ENCODE results near the gene MARK3. TPM values are rescaled to one million over a fixed set of nuclear protein-coding genes. Genes with fewer than 3 reads are reported as not detected.

MARK3 gene
- total and polyA plus RNA-seq, 2 of the 4 experiments (the other 2 are of a cell fraction) = 78.5 to 80.5 TPM

GRCh38 chr14:103453791-103454190, 68.6 kb downstream of the MARK3 start:
- Histone ChIP-seq H4K8ac (ENCODE audit: low read depth in 2 of 2, low read length in 2 of 2) (no peak overlapping the region), H2AK9ac (replicated peaks; ENCODE audit: low read depth, low read length, poor library complexity) (no peak overlapping the region), H2BK20ac (ENCODE audit: low read depth, low read length) (no peak overlapping the region), H3K27ac (ENCODE audit: insufficient read depth, low read length) (no peak overlapping the region), H3K23ac (ENCODE audit: low read depth, low read length) (no peak overlapping the region), H2AFZ (replicated peaks; ENCODE audit: low read length, poor library complexity) (no peak overlapping the region), H3K4me1 (ENCODE audit: control insufficient read depth, insufficient read depth, low read length) (peaks cover 7% of the 10 kb centered on the region), H4K5ac (ENCODE audit: low read depth, low read length) (no peak overlapping the region), H3K4me2 (ENCODE audit: low read depth, low read length) (no peak overlapping the region), H3K14ac (replicated peaks; ENCODE audit: low read depth, low read length) (no peak overlapping the region), H2BK120ac (ENCODE audit: low read depth, low read length) (no peak overlapping the region), H3K4me3 (ENCODE audit: insufficient read depth, low read depth, low read length) (no peak overlapping the region), H3K9ac (ENCODE audit: low read depth, low read length) (no peak overlapping the region), H2BK15ac (ENCODE audit: low read depth, low read length) (no peak overlapping the region), H2AK5ac (ENCODE audit: low read depth, low read length) (no peak overlapping the region), H4K20me1 (ENCODE audit: insufficient read depth, low read length) (peaks cover 23% of the 10 kb centered on the region; the same call in 1 of the 2 replicates), H4K91ac (ENCODE audit: insufficient read depth, low read depth, low read length) (no peak overlapping the region), H3K27me3 (ENCODE audit: control insufficient read depth, insufficient read depth, low read length) (no peaks in the 10 kb centered on the region), H2BK5ac (ENCODE audit: low read depth, low read length, poor library complexity, severe bottlenecking) (no peak overlapping the region), H3K36me3 (ENCODE audit: control insufficient read depth, insufficient read depth, low read length) (peaks cover 12% of the 10 kb centered on the region), H3K56ac (ENCODE audit: extremely low read depth, insufficient read depth, low read length) (no peak overlapping the region), H3K4ac (ENCODE audit: low read depth, low read length) (no peak overlapping the region), H3K79me1 (ENCODE audit: low read depth in 1 of 2, low read length in 2 of 2) (peaks cover 32 to 66% of the 10 kb centered on the region in 2 experiments), H3K18ac (ENCODE audit: low read depth, low read length) (no peak overlapping the region), H3K9me3 (ENCODE audit: control insufficient read depth, insufficient read depth, low read length) (no peaks in the 10 kb centered on the region), H3K9me1 (ENCODE audit: insufficient read depth, low read length) (peaks cover 11% of the 10 kb centered on the region)
- dilution Hi-C loops (cut with HindIII; ENCODE audit: low sequenced_read_pairs, unreplicated experiment) = no loop called here
- POLR2A ChIA-PET (ENCODE audit: unreplicated experiment) = no interaction called here
- BruUV-seq (replicated peaks) = no TSS peak
- intact Hi-C loops (cut with micrococcal nuclease) = no loop called here
- WGBS, 2 experiments (ENCODE audit: extremely low coverage in 2 of 2, insufficient read length in 1 of 2) = no CpG with 5 or more reads among the region's 6 CpGs
- DNase-seq (no peak), ATAC-seq (ENCODE audit: low read depth) (no peak)
- CTCF ChIA-PET = no interaction called here
- no peak for TF ChIP-seq MAFK (IDR thresholded peaks at IDR 0.05; ENCODE audit: low read depth, low read length)
- no peak for TF ChIP-seq FOS (IDR thresholded peaks at IDR 0.05; ENCODE audit: low read depth, low read length)
- TF ChIP-seq CHD1 (IDR thresholded peaks at IDR 0.05; ENCODE audit: low read depth, low read length) = no peak
- no peak for TF ChIP-seq POLR2A (IDR thresholded peaks at IDR 0.05; ENCODE audit: low read depth, low read length)
- TF ChIP-seq ELK1 (IDR thresholded peaks at IDR 0.05; ENCODE audit: borderline replicate concordance, low read depth, low read length) = no peak
- no peak for TF ChIP-seq MAZ (IDR thresholded peaks at IDR 0.05; ENCODE audit: borderline replicate concordance, low read depth, low read length)
- TF ChIP-seq MXI1 (IDR thresholded peaks at IDR 0.05; ENCODE audit: borderline replicate concordance, low read depth, low read length) = no peak
- TF ChIP-seq CTCF (conservative IDR thresholded peaks at IDR 0.05; ENCODE audit: low read depth, low read length) = no peak
- no peak for TF ChIP-seq USF2 (IDR thresholded peaks at IDR 0.05; ENCODE audit: low read depth, low read length)
- no peak for TF ChIP-seq CEBPB (IDR thresholded peaks at IDR 0.05; ENCODE audit: low read depth, low read length)
- no peak for TF ChIP-seq NFE2L2 (IDR thresholded peaks at IDR 0.05; ENCODE audit: low read depth, low read length)
- no peak for TF ChIP-seq SMC3 (IDR thresholded peaks at IDR 0.05; ENCODE audit: low read depth, low read length)
- TF ChIP-seq RFX5 (IDR thresholded peaks at IDR 0.05; ENCODE audit: low read depth, low read length) = no peak
- TF ChIP-seq RCOR1 (IDR thresholded peaks at IDR 0.05; ENCODE audit: insufficient replicate concordance, low read length) = no peak
- in situ Hi-C loops (cut with MboI; ENCODE audit: low sequenced_read_pairs) = no loop called here

Data from IMR-90 (cell line).